ENCODE data around the gene TMEM131. TPM values are rescaled to one million over a fixed set of nuclear protein-coding genes. Genes with fewer than 3 reads are reported as not detected.
"Not testable (repeated sequence)": the region's sequence is repeated elsewhere in the genome, so short reads cannot be mapped to it uniquely, and the experiment has no call there.

The TMEM131 gene
- total RNA-seq, 1 donor = 45.1 TPM

DNA sequence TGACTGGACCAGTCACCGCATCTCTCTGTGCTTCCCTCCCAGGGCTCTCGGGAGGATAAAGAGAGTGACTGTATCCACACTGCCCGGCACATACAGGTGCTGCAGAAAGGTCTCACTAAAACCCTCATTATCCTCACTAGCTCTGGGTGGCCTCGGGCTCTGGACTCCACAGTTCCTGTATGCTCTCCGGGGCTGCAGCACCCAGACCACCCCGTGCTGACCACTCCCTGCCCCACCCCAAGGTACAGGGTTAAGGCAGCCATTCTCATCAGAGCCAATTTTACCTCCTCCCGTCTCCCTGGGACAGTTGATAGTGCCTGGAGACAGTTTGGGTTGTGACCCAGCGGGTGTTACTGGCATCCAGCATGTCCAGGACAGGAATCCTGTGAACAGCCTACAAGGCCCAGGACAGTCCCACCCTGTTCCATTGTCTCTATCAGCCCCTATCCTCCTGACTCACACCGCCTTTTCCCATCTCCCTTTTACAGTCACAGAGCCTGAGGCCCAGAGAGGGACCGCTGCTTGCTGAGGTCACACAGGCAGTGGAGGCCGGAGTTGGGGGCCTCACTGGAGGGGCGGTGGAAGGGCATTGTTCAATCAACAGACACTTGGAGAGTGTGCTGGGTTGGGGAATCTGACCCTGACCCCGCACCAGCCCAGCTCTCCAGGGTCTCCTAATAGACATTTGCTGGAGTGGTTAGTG lies 280.6 kb downstream of the TMEM131 start:
- no peak for DNase-seq (ENCODE audit: low read depth)
- TF ChIP-seq, protein P1, sequence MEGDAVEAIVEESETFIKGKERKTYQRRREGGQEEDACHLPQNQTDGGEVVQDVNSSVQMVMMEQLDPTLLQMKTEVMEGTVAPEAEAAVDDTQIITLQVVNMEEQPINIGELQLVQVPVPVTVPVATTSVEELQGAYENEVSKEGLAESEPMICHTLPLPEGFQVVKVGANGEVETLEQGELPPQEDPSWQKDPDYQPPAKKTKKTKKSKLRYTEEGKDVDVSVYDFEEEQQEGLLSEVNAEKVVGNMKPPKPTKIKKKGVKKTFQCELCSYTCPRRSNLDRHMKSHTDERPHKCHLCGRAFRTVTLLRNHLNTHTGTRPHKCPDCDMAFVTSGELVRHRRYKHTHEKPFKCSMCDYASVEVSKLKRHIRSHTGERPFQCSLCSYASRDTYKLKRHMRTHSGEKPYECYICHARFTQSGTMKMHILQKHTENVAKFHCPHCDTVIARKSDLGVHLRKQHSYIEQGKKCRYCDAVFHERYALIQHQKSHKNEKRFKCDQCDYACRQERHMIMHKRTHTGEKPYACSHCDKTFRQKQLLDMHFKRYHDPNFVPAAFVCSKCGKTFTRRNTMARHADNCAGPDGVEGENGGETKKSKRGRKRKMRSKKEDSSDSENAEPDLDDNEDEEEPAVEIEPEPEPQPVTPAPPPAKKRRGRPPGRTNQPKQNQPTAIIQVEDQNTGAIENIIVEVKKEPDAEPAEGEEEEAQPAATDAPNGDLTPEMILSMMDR (IDR thresholded peaks at IDR 0.05; ENCODE audit: insufficient read depth, low read length) = no peak
- no peak overlapping the region for H3K4me3 ChIP-seq (ENCODE audit: low read depth, low read length)

DNA sequence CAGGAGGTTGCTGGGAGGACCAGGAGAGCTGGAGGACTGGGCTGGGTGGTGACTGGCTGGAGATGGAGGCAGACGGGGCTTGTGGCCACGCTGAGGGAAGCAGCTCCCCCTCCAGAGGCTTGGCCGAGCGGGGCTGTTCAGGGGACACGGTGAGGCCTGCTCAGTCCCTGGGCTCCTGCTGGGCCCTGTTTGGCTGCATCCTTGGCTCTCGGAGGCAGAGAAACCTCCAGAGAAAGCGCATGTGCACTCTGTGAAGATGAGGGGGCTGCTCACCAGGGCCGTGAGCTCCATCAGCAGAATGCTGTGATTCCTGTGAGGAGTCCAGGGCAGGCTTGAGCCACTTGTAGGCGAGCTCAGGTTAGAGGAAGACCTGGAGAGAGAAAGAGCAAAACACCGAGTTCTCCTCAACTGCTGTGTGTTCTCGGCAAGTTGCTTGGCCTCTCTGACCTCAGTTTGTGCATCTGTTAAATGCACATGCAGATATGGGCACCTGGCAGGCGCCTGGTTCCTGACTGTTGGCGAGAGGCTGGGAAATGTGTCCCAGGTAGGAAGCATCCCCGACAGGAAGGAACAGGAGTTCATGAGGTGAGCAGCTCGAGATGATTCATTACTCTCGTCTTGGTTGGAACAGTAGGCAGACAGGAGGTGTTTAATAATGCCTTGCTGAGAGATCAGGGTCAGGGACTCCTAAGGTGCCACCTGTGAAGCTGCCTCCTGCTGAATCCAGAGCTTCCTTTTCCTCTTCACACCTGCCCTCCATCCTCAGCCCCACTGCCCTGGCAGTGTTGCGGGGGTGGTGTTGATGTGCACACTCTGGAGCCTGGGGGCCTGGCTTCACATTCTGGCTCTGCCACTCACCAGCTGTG lies 281.4 kb downstream of the TMEM131 start:
- no peak for DNase-seq (ENCODE audit: low read depth)
- no peak overlapping the region for H3K4me3 ChIP-seq (ENCODE audit: low read depth, low read length)
- TF ChIP-seq, protein P1 (IDR thresholded peaks at IDR 0.05; ENCODE audit: insufficient read depth, low read length) = no peak

DNA sequence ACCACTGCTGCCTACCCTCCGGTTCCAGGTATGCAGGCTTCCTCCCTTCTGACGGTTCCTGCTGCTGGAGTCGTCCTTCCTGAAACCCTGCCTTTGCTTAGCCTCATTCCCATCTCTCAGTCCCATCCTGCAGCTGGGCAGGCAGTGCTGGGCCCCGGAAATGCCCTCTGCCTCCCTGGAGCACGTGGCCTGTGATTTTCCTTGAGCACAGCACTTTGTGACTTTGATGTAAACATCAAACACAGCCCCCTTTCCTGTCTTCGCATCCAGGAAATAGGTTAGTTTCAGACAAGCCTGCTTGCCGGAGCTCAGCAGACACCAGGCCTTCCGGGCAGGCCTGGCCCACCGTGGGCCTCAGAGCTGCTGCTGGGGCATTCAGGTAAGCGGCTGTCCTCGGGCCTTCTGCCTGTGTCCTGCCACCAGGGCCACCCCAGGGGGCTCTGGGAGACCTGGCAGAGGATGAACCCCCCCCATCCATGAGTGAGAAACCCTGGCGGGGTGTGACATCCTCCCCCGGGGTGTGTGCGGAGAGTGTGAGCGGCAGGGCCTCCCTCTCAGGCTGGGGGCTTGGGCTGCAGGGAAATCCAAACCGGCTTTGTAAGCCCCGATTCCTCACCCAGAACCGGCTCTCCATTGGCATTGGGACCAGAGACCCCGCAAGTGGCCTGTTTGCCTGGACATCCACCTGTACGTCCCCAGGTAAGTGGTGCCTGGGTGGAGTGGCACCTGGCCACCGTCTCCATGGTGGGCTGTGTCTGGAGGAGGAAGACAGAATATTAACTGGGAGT lies 282.3 kb downstream of the TMEM131 start, which contains the start of gene ZAP70:
ZAP70 (plus strand) TSS at position 281 of the 788 bp plus-strand sequence. CDS start 10,461 bp downstream, outside the sequence.
- TF ChIP-seq, protein P1 (IDR thresholded peaks at IDR 0.05; ENCODE audit: insufficient read depth, low read length) = no peak

DNA sequence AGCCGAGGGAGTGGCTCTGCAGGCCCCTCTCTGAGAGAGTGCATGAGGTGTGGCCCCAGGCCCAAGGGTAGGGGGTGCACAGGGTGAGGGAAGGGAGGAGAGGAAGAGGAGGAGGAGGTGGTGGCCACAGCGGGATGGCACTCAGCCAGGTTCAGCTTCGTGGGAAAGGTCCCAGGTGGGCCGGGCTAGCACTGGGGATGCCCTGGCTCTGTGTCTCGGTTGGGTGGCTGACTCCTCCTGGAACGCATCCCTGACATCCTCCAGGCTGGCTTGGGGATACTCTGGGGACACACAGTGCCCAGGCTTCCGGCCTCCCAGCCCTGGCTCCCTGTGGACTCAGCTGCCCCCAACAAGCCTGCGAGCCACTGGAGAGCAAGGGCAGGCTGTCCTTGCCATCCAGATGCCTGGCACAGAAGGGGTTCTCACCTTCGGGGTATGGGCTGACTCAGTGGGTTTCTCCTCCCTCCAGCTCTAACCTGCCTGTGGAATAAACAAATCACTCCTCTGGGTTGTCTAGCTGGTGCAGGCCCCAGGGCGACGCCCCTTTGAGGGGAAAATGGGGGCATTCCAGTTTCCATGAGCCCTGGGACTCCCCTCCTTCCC lies 283.0 kb downstream of the TMEM131 start:
- DNase-seq (ENCODE audit: low read depth) = no peak

More for the DNA sequence above, 282.3 kb downstream of the TMEM131 start, which contains the start of gene ZAP70:
- no peak within 1 kb of the TSS for H3K4me3 ChIP-seq (ENCODE audit: low read depth, low read length)
- DNase-seq (ENCODE audit: low read depth) = no peak

DNA sequence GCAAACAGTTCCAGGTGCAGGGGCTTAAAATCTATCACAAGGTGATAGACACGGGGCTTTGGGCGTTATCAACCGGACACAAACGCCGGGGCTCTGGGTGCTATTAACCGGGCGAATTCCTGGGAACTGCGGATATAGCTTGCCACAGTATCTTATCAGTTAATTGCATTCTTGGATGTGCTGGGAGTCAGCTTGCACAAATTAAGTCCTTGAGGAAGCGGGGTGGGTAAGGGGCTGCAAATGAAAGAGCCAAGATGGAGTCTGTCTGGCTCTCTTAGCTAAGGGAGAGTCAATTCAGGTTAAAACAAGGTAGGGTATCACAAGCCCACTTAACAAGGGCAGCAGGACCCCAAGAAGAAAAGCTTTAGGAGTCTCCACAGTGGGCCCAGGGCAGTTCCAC lies 283.6 kb downstream of the TMEM131 start:
- H3K4me3 ChIP-seq (ENCODE audit: low read depth, low read length); DNase-seq (ENCODE audit: low read depth): not testable (repeated sequence)

More for the DNA sequence above, 283.0 kb downstream of the TMEM131 start:
- TF ChIP-seq, protein P1 (IDR thresholded peaks at IDR 0.05; ENCODE audit: insufficient read depth, low read length) = no peak
- H3K4me3 ChIP-seq (ENCODE audit: low read depth, low read length) = no peak overlapping the region

DNA sequence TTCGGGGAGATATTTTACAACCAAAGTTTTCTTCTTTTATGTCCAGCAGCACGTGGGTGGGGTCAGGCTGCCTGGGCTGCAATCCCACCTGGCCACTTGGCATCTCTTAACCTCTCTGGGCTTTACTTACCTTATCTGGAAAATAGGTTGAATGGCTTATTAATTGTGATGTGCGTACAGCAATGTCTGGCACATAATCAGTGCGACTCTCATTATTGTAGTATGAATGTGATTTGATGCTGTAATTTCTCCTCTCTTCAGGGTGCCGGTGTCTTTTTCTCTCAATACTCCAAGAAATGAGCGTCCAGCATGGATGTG lies 284.4 kb downstream of the TMEM131 start:
- DNase-seq (ENCODE audit: low read depth) = no peak
- TF ChIP-seq, protein P1 (IDR thresholded peaks at IDR 0.05; ENCODE audit: insufficient read depth, low read length) = no peak
- no peak overlapping the region for H3K4me3 ChIP-seq (ENCODE audit: low read depth, low read length)
